ENCODE data around the gene HGFAC. TPM values are rescaled to one million over a fixed set of nuclear protein-coding genes. Genes with fewer than 3 reads are reported as not detected.

The HGFAC gene
- total RNA-seq, 1 experiment from 2014 or later, result 0.37 TPM

DNA sequence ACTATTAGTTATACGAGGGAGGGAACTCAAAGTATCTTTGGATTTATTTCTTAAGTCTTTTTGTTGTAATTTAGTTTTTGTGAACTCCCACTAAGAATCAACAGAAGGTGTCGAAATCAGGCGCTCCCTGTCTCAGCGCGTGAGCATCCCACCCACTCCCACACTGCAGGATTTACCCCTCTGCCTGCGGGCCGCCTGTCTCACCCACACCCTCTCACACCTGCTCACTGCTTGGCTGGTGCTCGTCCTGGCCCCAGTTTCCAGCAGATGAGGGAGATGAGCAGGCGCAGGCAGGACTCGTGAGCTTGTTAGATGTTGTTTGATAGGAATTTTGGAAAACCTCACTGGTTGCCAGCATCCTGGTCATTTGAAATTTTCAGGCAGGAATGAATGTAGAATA, 20.8 kb upstream of the HGFAC start:
- no peaks in the 10 kb centered on the region for H3K27me3 ChIP-seq (ENCODE audit: insufficient read depth, low read length)
- H3K4ac ChIP-seq (ENCODE audit: low read depth, low read length), result no peak overlapping the region
- no peak overlapping the region for H3K23ac ChIP-seq (ENCODE audit: insufficient read length, low read depth, low read length)
- H3K79me2 ChIP-seq (ENCODE audit: insufficient read depth, low read length), result no peaks in the 10 kb centered on the region
- Mint-ChIP-seq H3K4me3 (no peak overlapping the region), H3K9me3 (no peaks in the 10 kb centered on the region), H3K4me1 (peaks cover 4 to 11% of the 10 kb centered on the region in 2 experiments; a peak in 3 of 4 replicates), H3K27me3 (ENCODE audit: low read depth) (no peaks in the 10 kb centered on the region), H3K36me3 (ENCODE audit: insufficient read depth in 1 of 3, low read depth in 3 of 3) (peaks cover 0 to 29% (median 5%) of the 10 kb centered on the region in 3 experiments; a peak in 5 of 7 replicates), H3K27ac (no peak overlapping the region)
- DNase-seq, result no peak
- H3K56ac ChIP-seq (ENCODE audit: insufficient read length, low read depth, low read length), result no peak overlapping the region
- H3K27ac ChIP-seq (ENCODE audit: insufficient read length, low read depth, low read length), result no peak overlapping the region
- H3K4me1 ChIP-seq (ENCODE audit: insufficient read depth, low read length), result no peaks in the 10 kb centered on the region
- no peak overlapping the region for H4K91ac ChIP-seq (ENCODE audit: insufficient read length, low read depth, low read length)
- no peak overlapping the region for H2AK5ac ChIP-seq (ENCODE audit: insufficient read length, low read length)
- no peak overlapping the region for H3T11ph ChIP-seq (ENCODE audit: low read length)
- no CpG with 5 or more reads among the region's 10 CpGs for WGBS (ENCODE audit: extremely low coverage, insufficient read length, low lambda C conversion rate)
- H2BK5ac ChIP-seq (ENCODE audit: insufficient read length, low read length), result no peak overlapping the region
- no peak overlapping the region for H2BK15ac ChIP-seq (ENCODE audit: low read depth, low read length)
- H3K4me2 ChIP-seq (ENCODE audit: insufficient read depth, insufficient read length, low read length), result no peak overlapping the region
- no peaks in the 10 kb centered on the region for H4K20me1 ChIP-seq (ENCODE audit: control insufficient read depth, insufficient read depth, insufficient read length)
- no peak overlapping the region for H2AFZ ChIP-seq (ENCODE audit: low read length)
- no peak overlapping the region for H2BK20ac ChIP-seq (ENCODE audit: low read depth, low read length, poor library complexity, severe bottlenecking)
- no peak overlapping the region for H4K8ac ChIP-seq (replicated peaks; ENCODE audit: insufficient read length, low read depth, low read length)
- H3K9ac ChIP-seq (ENCODE audit: extremely low read depth, insufficient read length, low read length), result no peak overlapping the region
- no peak overlapping the region for H2BK12ac ChIP-seq (ENCODE audit: insufficient read length, low read depth, low read length)
- H3K18ac ChIP-seq (ENCODE audit: insufficient read length, low read depth, low read length), result no peak overlapping the region
- H3K23me2 ChIP-seq (ENCODE audit: insufficient read length, low read depth, low read length, poor library complexity, severe bottlenecking), result no peaks in the 10 kb centered on the region
- TF ChIP-seq, protein P1, sequence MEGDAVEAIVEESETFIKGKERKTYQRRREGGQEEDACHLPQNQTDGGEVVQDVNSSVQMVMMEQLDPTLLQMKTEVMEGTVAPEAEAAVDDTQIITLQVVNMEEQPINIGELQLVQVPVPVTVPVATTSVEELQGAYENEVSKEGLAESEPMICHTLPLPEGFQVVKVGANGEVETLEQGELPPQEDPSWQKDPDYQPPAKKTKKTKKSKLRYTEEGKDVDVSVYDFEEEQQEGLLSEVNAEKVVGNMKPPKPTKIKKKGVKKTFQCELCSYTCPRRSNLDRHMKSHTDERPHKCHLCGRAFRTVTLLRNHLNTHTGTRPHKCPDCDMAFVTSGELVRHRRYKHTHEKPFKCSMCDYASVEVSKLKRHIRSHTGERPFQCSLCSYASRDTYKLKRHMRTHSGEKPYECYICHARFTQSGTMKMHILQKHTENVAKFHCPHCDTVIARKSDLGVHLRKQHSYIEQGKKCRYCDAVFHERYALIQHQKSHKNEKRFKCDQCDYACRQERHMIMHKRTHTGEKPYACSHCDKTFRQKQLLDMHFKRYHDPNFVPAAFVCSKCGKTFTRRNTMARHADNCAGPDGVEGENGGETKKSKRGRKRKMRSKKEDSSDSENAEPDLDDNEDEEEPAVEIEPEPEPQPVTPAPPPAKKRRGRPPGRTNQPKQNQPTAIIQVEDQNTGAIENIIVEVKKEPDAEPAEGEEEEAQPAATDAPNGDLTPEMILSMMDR (conservative IDR thresholded peaks at IDR 0.05), result no peak
- H2BK120ac ChIP-seq (ENCODE audit: low read depth, low read length, poor library complexity, severe bottlenecking), result no peak overlapping the region
- H3K79me1 ChIP-seq (ENCODE audit: insufficient read depth, low read depth, low read length, poor library complexity, severe bottlenecking), result no peaks in the 10 kb centered on the region
- H4K5ac ChIP-seq (ENCODE audit: insufficient read length, low read depth, low read length), result no peak overlapping the region
- no peak overlapping the region for H3K14ac ChIP-seq (ENCODE audit: insufficient read depth, low read length)
- no peaks in the 10 kb centered on the region for H3K9me3 ChIP-seq (ENCODE audit: control insufficient read depth, low read depth, low read length)

Measured in H9 (cell line).